ENCODE measurements around the gene NIPAL3. TPM values are rescaled to one million over a fixed set of nuclear protein-coding genes. Genes with fewer than 3 reads are reported as not detected.
"Not testable (repeated sequence)": the region's sequence is repeated elsewhere in the genome, so short reads cannot be mapped to it uniquely, and the experiment has no call there.

Gene NIPAL3
- total RNA-seq, 2 donors from 2014 or later, result 54.1 to 68.7 TPM

GRCh38 chr1:24481101-24481500 lies 65.5 kb downstream of the NIPAL3 start:
- Mint-ChIP-seq H3K4me1 (ENCODE audit: low read depth) (peaks cover 70% of the 10 kb centered on the region), H3K27ac (peak overlapping the region; percentile 92), H3K27me3 (ENCODE audit: low read depth) (no peaks in the 10 kb centered on the region), H3K4me3 (peak overlapping the region; percentile 72 to 81), H3K36me3 (ENCODE audit: insufficient read depth in 2 of 2) (peaks cover 0 to 14% of the 10 kb centered on the region in 2 donors), H3K9me3 (no peaks in the 10 kb centered on the region)
- DNase-seq (peak; percentile 51 to 61), ATAC-seq (replicated peaks in 1 of 2) (peak; percentile 58 to 75)

GRCh38 chr1:24481843-24482610 lies 66.4 kb downstream of the NIPAL3 start:
- H3K4me1 Mint-ChIP-seq (ENCODE audit: low read depth), result peaks cover 77% of the 10 kb centered on the region

GRCh38 chr1:24483441-24483840 lies 67.8 kb downstream of the NIPAL3 start:
- H3K36me3 Mint-ChIP-seq (ENCODE audit: insufficient read depth in 2 of 2), result peaks cover 4 to 14% of the 10 kb centered on the region in 2 donors
- no peaks in the 10 kb centered on the region for H3K27me3 Mint-ChIP-seq (ENCODE audit: low read depth)
- ATAC-seq (replicated peaks in 1 of 2), result peak; percentile 55 to 65
- peaks cover 87% of the 10 kb centered on the region for H3K4me1 Mint-ChIP-seq (ENCODE audit: low read depth)
- peak overlapping the region; percentile 65 to 72 for H3K4me3 Mint-ChIP-seq
- DNase-seq, result peak; percentile 44 to 49
- H3K27ac Mint-ChIP-seq, result peak overlapping the region; percentile 85
- no peaks in the 10 kb centered on the region for H3K9me3 Mint-ChIP-seq

More at GRCh38 chr1:24481843-24482610, 66.4 kb downstream of the NIPAL3 start:
- DNase-seq, result peak in 1 of 2 donors; percentile 37
- H3K4me3 Mint-ChIP-seq, result peak overlapping the region; percentile 72 to 81
- no peaks in the 10 kb centered on the region for H3K27me3 Mint-ChIP-seq (ENCODE audit: low read depth)
- H3K27ac Mint-ChIP-seq, result peak overlapping the region; percentile 92
- no peaks in the 10 kb centered on the region for H3K9me3 Mint-ChIP-seq
- H3K36me3 Mint-ChIP-seq (ENCODE audit: insufficient read depth in 2 of 2), result peaks cover 2 to 14% of the 10 kb centered on the region in 2 donors
- ATAC-seq (replicated peaks in 1 of 2), result peak; percentile 48 to 65

- H3K27ac Mint-ChIP-seq, result peak overlapping the region; percentile 92
- no peaks in the 10 kb centered on the region for H3K9me3 Mint-ChIP-seq
- H3K36me3 Mint-ChIP-seq (ENCODE audit: insufficient read depth in 2 of 2), result peaks cover 4 to 13% of the 10 kb centered on the region in 2 donors
- peaks cover 91% of the 10 kb centered on the region for H3K4me1 Mint-ChIP-seq (ENCODE audit: low read depth)
- ATAC-seq (replicated peaks in 1 of 2) (peak; percentile 9 to 16), DNase-seq (no peak)
- H3K27me3 Mint-ChIP-seq (ENCODE audit: low read depth), result no peaks in the 10 kb centered on the region
- H3K4me3 Mint-ChIP-seq, result peak overlapping the region; percentile 46 to 72
Observed at GRCh38 chr1:24484199-24484598, 68.6 kb downstream of the NIPAL3 start.

- ATAC-seq (replicated peaks in 1 of 2) (no peak), DNase-seq (no peak)
- peaks cover 6 to 12% of the 10 kb centered on the region in 2 donors for H3K36me3 Mint-ChIP-seq (ENCODE audit: insufficient read depth in 2 of 2)
- peaks cover 83% of the 10 kb centered on the region for H3K4me1 Mint-ChIP-seq (ENCODE audit: low read depth)
- no peaks in the 10 kb centered on the region for H3K27me3 Mint-ChIP-seq (ENCODE audit: low read depth)
- H3K9me3 Mint-ChIP-seq, result no peaks in the 10 kb centered on the region
- H3K4me3 Mint-ChIP-seq, result peak overlapping the region; percentile 83 to 86
- H3K27ac Mint-ChIP-seq, result peak overlapping the region; percentile 89
Observed at GRCh38 chr1:24486331-24487065, 70.9 kb downstream of the NIPAL3 start.

- no peak for ATAC-seq (replicated peaks in 1 of 2)
- Mint-ChIP-seq H3K9me3 (no peaks in the 10 kb centered on the region), H3K4me1 (ENCODE audit: low read depth) (peaks cover 81% of the 10 kb centered on the region), H3K27me3 (ENCODE audit: low read depth) (no peaks in the 10 kb centered on the region), H3K27ac (peak overlapping the region; percentile 84), H3K4me3 (peak overlapping the region; percentile 83 to 86), H3K36me3 (ENCODE audit: insufficient read depth in 2 of 2) (peaks cover 6 to 12% of the 10 kb centered on the region in 2 donors)
- no peak for DNase-seq
Observed at GRCh38 chr1:24487455-24487854, 71.9 kb downstream of the NIPAL3 start.

- peaks cover 74% of the 10 kb centered on the region for H3K4me1 Mint-ChIP-seq (ENCODE audit: low read depth)
- H3K4me3 Mint-ChIP-seq, result peak overlapping the region; percentile 83 to 86
- H3K27ac Mint-ChIP-seq, result peak overlapping the region; percentile 84
- H3K36me3 Mint-ChIP-seq (ENCODE audit: insufficient read depth in 2 of 2); H3K9me3 Mint-ChIP-seq; H3K27me3 Mint-ChIP-seq (ENCODE audit: low read depth): not testable (repeated sequence)
- DNase-seq, result peak; percentile 62 to 76
- ATAC-seq (replicated peaks in 1 of 2), result peak; percentile 69 to 70
Observed at GRCh38 chr1:24488159-24488558, 72.6 kb downstream of the NIPAL3 start.

- ATAC-seq (replicated peaks in 1 of 2) (no peak), DNase-seq (no peak)
- Mint-ChIP-seq H3K4me1 (ENCODE audit: low read depth) (peaks cover 59% of the 10 kb centered on the region), H3K36me3 (ENCODE audit: insufficient read depth in 2 of 2) (peaks cover 3 to 6% of the 10 kb centered on the region in 2 donors), H3K9me3 (no peaks in the 10 kb centered on the region), H3K27ac (peak overlapping the region; percentile 75), H3K27me3 (ENCODE audit: low read depth) (no peaks in the 10 kb centered on the region), H3K4me3 (peak overlapping the region in 1 of 2 donors; percentile 49)
Observed at GRCh38 chr1:24489674-24490073, 74.1 kb downstream of the NIPAL3 start.

GRCh38 chr1:24490101-24490781 lies 74.6 kb downstream of the NIPAL3 start:
- Mint-ChIP-seq H3K4me3 (no peak overlapping the region), H3K36me3 (ENCODE audit: insufficient read depth in 2 of 2) (peaks cover 3 to 6% of the 10 kb centered on the region in 2 donors), H3K27ac (no peak overlapping the region), H3K4me1 (ENCODE audit: low read depth) (peaks cover 53% of the 10 kb centered on the region), H3K9me3 (no peaks in the 10 kb centered on the region), H3K27me3 (ENCODE audit: low read depth) (no peaks in the 10 kb centered on the region)
- ATAC-seq (replicated peaks in 1 of 2) (no peak), DNase-seq (no peak)

- Mint-ChIP-seq H3K27ac (peak overlapping the region; percentile 2), H3K4me1 (ENCODE audit: low read depth) (peaks cover 38% of the 10 kb centered on the region), H3K9me3 (no peaks in the 10 kb centered on the region), H3K4me3 (no peak overlapping the region), H3K27me3 (ENCODE audit: low read depth) (no peaks in the 10 kb centered on the region), H3K36me3 (ENCODE audit: insufficient read depth in 2 of 2) (peaks cover 3 to 5% of the 10 kb centered on the region in 2 donors)
- ATAC-seq (replicated peaks in 1 of 2) (no peak), DNase-seq (no peak)
Observed at GRCh38 chr1:24491577-24492360, 76.2 kb downstream of the NIPAL3 start.

GRCh38 chr1:24492935-24493334 lies 77.3 kb downstream of the NIPAL3 start:
- H3K27ac Mint-ChIP-seq; H3K4me3 Mint-ChIP-seq; H3K9me3 Mint-ChIP-seq; H3K36me3 Mint-ChIP-seq (ENCODE audit: insufficient read depth in 2 of 2); ATAC-seq (replicated peaks in 1 of 2); H3K27me3 Mint-ChIP-seq (ENCODE audit: low read depth); DNase-seq: not testable (repeated sequence)
- H3K4me1 Mint-ChIP-seq (ENCODE audit: low read depth), result peaks cover 29% of the 10 kb centered on the region

- H3K9me3 Mint-ChIP-seq, result no peaks in the 10 kb centered on the region
- no peaks in the 10 kb centered on the region for H3K27me3 Mint-ChIP-seq (ENCODE audit: low read depth)
- peaks cover 2 to 3% of the 10 kb centered on the region in 2 donors for H3K36me3 Mint-ChIP-seq (ENCODE audit: insufficient read depth in 2 of 2)
- DNase-seq (no peak), ATAC-seq (replicated peaks in 1 of 2) (no peak)
- no peak overlapping the region for H3K27ac Mint-ChIP-seq
- H3K4me3 Mint-ChIP-seq, result no peak overlapping the region
- peaks cover 25% of the 10 kb centered on the region for H3K4me1 Mint-ChIP-seq (ENCODE audit: low read depth)
Observed at GRCh38 chr1:24493785-24494184, 78.2 kb downstream of the NIPAL3 start.

All from activated T-cell treated with anti-CD3 and anti-CD28 coated beads, Interleukin-2, amount 50 U/mL, for 72 hours (primary cell).